Measurements from ENCODE around the gene DONSON.

The DONSON gene

GRCh38 chr21:33542640-33543504 is 45.6 kb downstream of the DONSON start, which contains the start of gene SON:
SON (plus strand) TSS chr21:33543038; CDS start chr21:33543093, 55 bp downstream.
- TF ChIP-seq CTCF (IDR thresholded peaks at IDR 0.05; ENCODE audit: borderline replicate concordance, control extremely low read depth, extremely low read depth, insufficient read depth, missing control alignments), result no peak
- in situ Hi-C loops (cut with MboI; ENCODE audit: low sequenced_read_pairs, unreplicated experiment), result no loop called here
- DNase-seq (ENCODE audit: low spot score), result peak; percentile 96

- no peak for TF ChIP-seq CTCF (IDR thresholded peaks at IDR 0.05; ENCODE audit: borderline replicate concordance, control extremely low read depth, extremely low read depth, insufficient read depth, missing control alignments)
- peak; percentile 87 for DNase-seq (ENCODE audit: low spot score)
- in situ Hi-C loops (cut with MboI; ENCODE audit: low sequenced_read_pairs, unreplicated experiment), result no loop called here
Measured at GRCh38 chr21:33541756-33542639, 46.5 kb downstream of the DONSON start, which contains the start of gene GART. GART (minus strand) TSS chr21:33542117; CDS start chr21:33539315, 2,802 bp downstream.

GRCh38 chr21:33541105-33541711 is 47.3 kb downstream of the DONSON start:
- DNase-seq (ENCODE audit: low spot score), result no peak
- no peak for TF ChIP-seq CTCF (IDR thresholded peaks at IDR 0.05; ENCODE audit: borderline replicate concordance, control extremely low read depth, extremely low read depth, insufficient read depth, missing control alignments)
- in situ Hi-C loops (cut with MboI; ENCODE audit: low sequenced_read_pairs, unreplicated experiment), result no loop called here

- no peak for TF ChIP-seq CTCF (IDR thresholded peaks at IDR 0.05; ENCODE audit: borderline replicate concordance, control extremely low read depth, extremely low read depth, insufficient read depth, missing control alignments)
- in situ Hi-C loops (cut with MboI; ENCODE audit: low sequenced_read_pairs, unreplicated experiment), result no loop called here
- DNase-seq (ENCODE audit: low spot score), result no peak
Measured at GRCh38 chr21:33540711-33541104, 47.8 kb downstream of the DONSON start.

- in situ Hi-C loops (cut with MboI; ENCODE audit: low sequenced_read_pairs, unreplicated experiment), result no loop called here
- DNase-seq (ENCODE audit: low spot score), result no peak
- no peak for TF ChIP-seq CTCF (IDR thresholded peaks at IDR 0.05; ENCODE audit: borderline replicate concordance, control extremely low read depth, extremely low read depth, insufficient read depth, missing control alignments)
Measured at GRCh38 chr21:33539616-33540015, 48.9 kb downstream of the DONSON start.

- no peak for TF ChIP-seq CTCF (IDR thresholded peaks at IDR 0.05; ENCODE audit: borderline replicate concordance, control extremely low read depth, extremely low read depth, insufficient read depth, missing control alignments)
- no peak for DNase-seq (ENCODE audit: low spot score)
- in situ Hi-C loops (cut with MboI; ENCODE audit: low sequenced_read_pairs, unreplicated experiment), result no loop called here
Measured at GRCh38 chr21:33537212-33537611, 51.3 kb downstream of the DONSON start.
